HG02970 (cell line): ENCODE measurements around the gene CRYBB3.
"Not testable (repeated sequence)": the region's sequence is repeated elsewhere in the genome, so short reads cannot be mapped to it uniquely, and the experiment has no call there.

Experiments
- ATAC-seq: cut with Tn5 transposase; IDR thresholded peaks from one replicate; pipeline ENCODE4 v1.9.1; 2021; ENCODE audit warnings: mild to moderate bottlenecking, moderate library complexity, moderate number of reproducible peaks; ENCODE audit not compliant: unreplicated experiment, low FRiP score

Gene CRYBB3

GRCh38 chr22:25202290-25202921 lies 2.7 kb downstream of the CRYBB3 start:
- no peak for ATAC-seq

GRCh38 chr22:25203082-25203481 lies 3.4 kb downstream of the CRYBB3 start:
- no peak for ATAC-seq

- ATAC-seq = not testable (repeated sequence)
Measured at GRCh38 chr22:25204547-25204946, 4.9 kb downstream of the CRYBB3 start.

GRCh38 chr22:25205847-25206246 lies 6.2 kb downstream of the CRYBB3 start:
- no peak for ATAC-seq

GRCh38 chr22:25206998-25207397 lies 7.3 kb downstream of the CRYBB3 start:
- ATAC-seq = no peak

- no peak for ATAC-seq
Measured at GRCh38 chr22:25207553-25208157, 8.0 kb downstream of the CRYBB3 start.

GRCh38 chr22:25208328-25208727 lies 8.7 kb downstream of the CRYBB3 start:
- no peak for ATAC-seq

- ATAC-seq = no peak
Measured at GRCh38 chr22:25208743-25209505, 9.3 kb downstream of the CRYBB3 start.

GRCh38 chr22:25210793-25211192 lies 11.1 kb downstream of the CRYBB3 start:
- ATAC-seq = no peak

- no peak for ATAC-seq
Measured at GRCh38 chr22:25212337-25212736, 12.7 kb downstream of the CRYBB3 start.

- ATAC-seq = no peak
Measured at GRCh38 chr22:25213221-25213620, 13.6 kb downstream of the CRYBB3 start.

GRCh38 chr22:25216230-25216629 lies 16.6 kb downstream of the CRYBB3 start:
- no peak for ATAC-seq

GRCh38 chr22:25219211-25219689 lies 19.6 kb downstream of the CRYBB3 start, which contains the start of gene CRYBB2:
Gene CRYBB2, plus strand, starts transcription at chr22:25219639. Its CDS starts 1,791 bp downstream, at chr22:25221430.
- ATAC-seq = no peak

- ATAC-seq = no peak
Measured at GRCh38 chr22:25219948-25220442, 20.3 kb downstream of the CRYBB3 start.

- ATAC-seq = no peak
Measured at GRCh38 chr22:25221790-25222189, 22.1 kb downstream of the CRYBB3 start.

GRCh38 chr22:25223269-25223850 lies 23.7 kb downstream of the CRYBB3 start:
- no peak for ATAC-seq

- ATAC-seq = no peak
Measured at GRCh38 chr22:25228822-25229221, 29.2 kb downstream of the CRYBB3 start.

GRCh38 chr22:25230760-25231159 lies 31.1 kb downstream of the CRYBB3 start:
- ATAC-seq = not testable (repeated sequence)

GRCh38 chr22:25232301-25232700 lies 32.6 kb downstream of the CRYBB3 start:
- no peak for ATAC-seq

- ATAC-seq = not testable (repeated sequence)
Measured at GRCh38 chr22:25233706-25234105, 34.0 kb downstream of the CRYBB3 start.
